Left renal pelvis (tissue), 4 donors: Measurements from ENCODE around the gene C20orf173. TPM values are rescaled to one million over a fixed set of nuclear protein-coding genes. Genes with fewer than 3 reads are reported as not detected.
"Not testable (repeated sequence)": the region's sequence is repeated elsewhere in the genome, so short reads cannot be mapped to it uniquely, and the experiment has no call there.

Source experiments
- DNase-seq, 4 donors: peaks; one replicate each; pipeline ENCODE4 v3.0.0-alpha.2; 2013; ENCODE audit warnings: low read depth in 4 of 4, low spot score in 3 of 4
- polyA plus RNA-seq, 4 donors: library from polyadenylated mRNA; unstranded; fragments of 120-200 nt; gene quantifications; one replicate each; pipeline ENCODE4 v1.2.1, GENCODE V29; 2013; ENCODE audit not compliant: insufficient read length in 4 of 4

The C20orf173 gene, protein sequence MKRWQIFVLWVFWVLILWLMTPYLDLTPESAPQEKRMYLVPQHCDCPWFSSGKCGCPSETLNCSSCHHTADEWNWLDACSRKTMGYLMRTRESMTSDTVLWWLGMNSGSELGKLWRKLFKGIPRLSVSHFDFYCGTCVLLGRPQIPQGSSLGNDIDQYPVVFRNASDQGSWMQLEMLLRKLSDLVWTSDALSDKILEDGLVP
- not detected for polyA plus RNA-seq

DNA sequence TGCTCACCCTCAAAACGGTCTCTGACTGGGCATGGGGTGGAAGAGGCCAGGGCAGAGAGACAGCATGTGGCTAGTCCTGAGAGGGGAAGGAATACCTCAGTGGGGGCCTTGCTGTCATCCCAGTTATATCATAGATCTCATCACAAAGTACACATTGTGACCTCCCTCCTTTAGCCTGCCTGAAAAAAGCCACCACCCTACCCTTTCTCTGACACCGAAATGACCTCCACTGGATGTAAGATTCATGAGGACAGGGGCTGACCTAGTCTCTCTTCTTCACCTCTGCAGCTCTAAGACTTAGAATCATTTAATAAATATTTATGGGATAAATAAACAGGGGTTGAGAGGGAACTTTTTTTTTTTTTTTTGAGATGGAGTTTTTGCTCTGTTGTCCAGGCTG is at the start of gene C20orf173:
Gene C20orf173, minus strand, starts transcription at position 101 of the 400 bp plus-strand sequence. CDS start 279 bp downstream, outside the sequence.
- DNase-seq: no peak

DNA sequence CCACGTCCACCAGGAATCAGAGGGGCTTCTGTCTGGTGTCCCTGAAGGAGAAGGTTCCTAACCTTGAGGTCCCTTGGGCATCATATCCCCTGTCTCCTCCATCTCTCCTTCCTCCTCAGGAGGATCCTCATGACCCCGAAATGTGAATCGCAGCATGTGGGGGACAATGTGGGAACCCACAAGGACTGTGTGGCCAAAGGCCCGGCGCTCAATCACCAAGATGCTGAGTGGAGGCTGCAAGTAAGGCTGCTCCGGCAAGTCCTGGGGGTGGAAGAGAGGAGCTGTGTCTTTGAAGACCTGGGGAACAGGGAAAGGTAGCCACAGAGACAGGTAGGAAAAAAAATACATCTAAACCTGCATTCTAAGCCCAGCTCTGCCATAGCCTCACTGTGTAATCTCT is 49.7 kb upstream of the C20orf173 start:
- DNase-seq: no peak

DNA sequence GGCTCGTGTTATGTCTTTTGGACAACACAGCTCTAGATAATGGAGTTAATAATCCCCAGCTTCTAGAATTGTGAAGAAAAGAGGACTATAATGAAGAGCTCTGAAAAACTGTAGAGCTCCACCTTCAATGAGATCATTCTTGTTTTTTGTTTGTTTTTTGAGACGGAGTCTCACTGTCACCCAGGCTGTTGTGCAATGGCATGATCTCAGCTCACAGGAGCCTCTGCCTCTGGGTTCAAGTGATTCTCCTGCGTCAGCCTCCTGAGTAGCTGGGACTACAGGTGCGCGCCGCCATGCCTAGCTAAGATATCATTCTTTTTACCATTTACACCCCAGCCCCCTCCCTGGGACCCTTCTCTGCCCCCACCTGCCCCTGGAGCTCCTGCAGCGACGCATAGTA is 49.0 kb upstream of the C20orf173 start:
- DNase-seq: no peak

DNA sequence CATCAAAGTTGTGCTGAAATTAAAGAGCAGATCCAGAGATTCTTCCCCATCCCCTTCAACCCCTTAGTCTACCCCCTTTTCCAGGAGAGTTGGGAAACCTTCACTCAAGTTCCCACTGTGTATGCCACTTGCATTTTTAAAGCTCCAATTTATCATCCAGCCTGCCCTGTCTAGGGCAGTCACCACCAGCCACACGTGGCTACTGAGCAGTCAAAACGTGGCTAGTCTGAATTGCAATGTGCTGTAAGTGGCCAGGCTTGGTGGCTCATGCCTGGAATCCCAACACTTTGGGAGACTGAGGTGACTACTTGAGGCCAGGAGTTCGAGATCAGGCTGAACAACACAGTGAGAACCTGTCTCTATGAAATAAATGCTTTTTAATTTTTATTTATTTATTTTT is 47.4 kb upstream of the C20orf173 start:
- DNase-seq: no peak

DNA sequence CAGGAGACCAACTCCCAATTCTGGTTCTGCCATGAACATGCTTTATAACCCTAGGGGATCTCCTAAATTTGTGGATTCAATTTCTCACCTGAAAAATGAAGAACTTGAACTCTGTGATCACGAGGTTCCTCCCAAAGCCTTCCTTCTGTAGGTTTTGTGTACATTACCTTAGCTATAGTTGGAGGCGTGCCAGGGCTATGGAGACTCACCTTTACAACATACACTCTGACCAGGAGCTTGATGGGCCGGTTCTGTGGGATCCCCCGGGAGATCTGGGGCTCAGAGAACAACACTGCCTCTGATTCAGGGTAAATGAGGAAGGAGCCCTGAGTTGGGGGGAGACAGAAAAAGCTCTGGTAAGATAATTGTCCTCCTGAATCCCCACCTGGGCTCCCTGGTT is 46.5 kb upstream of the C20orf173 start:
- DNase-seq: no peak

DNA sequence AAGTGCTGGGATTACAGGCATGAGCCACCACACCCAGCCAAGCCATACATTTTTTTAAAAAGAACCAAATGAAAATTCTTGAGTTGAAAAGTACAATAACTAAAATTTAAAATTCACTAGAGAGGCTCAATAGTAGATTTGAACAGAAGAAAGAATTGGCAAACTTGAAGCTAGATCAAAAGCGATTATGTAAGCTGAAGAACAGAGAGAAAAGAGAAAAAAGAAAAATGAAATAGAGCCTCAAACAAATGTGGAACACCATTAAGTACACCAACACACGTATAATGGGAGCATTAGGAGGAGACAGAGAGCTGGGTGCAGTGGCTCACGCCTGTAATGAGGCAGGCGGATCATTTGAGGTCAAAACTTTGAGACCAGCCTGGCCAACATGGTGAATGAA is 43.4 kb upstream of the C20orf173 start:
- DNase-seq: no peak

DNA sequence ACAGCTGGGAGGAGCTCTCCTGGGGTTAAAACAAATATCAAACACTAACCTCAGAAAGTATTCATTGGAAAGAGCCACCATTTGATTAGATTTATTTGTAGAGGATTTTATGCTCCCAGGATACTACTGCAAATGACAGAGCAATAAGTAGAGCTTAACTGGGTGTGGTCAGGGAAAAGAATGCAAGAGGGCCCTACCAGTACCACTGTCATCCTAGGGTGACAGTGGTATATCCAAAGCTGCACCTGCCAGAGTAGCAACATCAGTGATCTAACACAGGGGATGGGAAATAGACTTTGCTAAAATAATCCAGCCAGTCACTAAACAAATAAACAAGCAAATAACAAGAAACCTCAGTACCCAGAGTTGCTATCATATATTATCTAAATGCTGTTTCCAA is 42.1 kb upstream of the C20orf173 start:
- no peak for DNase-seq

DNA sequence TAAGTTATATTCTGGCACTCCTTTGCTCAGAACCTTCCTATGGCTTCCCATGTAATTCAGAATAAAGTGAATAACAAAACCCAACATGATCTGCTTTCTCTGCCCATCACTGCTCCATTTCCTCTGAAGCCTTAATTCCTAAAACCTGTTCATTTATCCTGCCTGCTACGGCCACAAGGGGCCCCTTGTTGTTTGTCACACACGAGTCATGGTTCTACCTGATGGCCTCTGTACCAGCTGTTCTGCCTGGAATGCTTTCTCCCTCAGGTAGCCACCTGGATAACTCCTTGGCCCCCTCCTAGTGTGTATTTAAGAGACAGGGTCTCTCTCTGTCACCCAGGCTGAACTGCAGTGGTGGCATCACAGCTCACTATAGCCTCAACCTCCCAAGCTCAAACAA is 39.2 kb upstream of the C20orf173 start:
- DNase-seq: no peak

DNA sequence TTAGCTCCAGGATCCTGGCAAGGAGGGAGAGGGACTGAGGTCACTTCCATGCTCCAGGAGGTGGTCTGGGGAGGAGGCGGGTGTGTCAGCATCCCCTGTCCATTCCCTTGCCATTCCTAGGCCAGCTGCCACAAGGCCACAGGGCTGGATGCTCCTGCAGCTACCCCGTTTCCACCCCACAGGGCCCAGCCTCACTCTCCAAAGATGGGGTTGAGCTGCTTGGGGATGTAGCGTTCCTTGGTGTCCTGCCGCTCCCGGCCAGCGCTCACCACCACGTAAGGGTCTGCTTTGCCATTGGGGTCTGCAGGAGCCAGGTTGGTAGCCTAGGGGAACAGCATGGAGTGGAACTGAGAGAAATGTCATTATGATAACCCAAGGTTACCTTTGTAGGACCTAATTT is 35.5 kb upstream of the C20orf173 start:
- DNase-seq: no peak

DNA sequence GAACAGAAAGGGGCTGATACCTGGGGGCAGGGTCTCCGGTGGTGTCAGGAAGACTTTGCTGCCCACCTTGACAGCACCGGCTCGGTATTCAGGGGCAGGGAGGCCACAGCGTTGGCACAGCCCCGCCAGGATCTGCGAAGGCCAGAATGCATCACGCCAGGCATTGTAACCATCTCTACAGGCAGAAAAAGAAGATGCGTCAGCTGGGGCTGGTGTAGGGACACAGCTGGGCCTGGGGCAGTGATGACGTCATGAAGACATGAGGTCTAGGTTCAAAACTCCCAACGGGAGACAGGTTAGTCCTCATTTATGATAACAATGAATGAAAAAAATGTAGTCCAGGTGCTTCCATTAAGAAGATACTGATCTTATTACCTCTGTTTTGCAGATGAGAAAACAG is 34.4 kb upstream of the C20orf173 start:
- no peak for DNase-seq

DNA sequence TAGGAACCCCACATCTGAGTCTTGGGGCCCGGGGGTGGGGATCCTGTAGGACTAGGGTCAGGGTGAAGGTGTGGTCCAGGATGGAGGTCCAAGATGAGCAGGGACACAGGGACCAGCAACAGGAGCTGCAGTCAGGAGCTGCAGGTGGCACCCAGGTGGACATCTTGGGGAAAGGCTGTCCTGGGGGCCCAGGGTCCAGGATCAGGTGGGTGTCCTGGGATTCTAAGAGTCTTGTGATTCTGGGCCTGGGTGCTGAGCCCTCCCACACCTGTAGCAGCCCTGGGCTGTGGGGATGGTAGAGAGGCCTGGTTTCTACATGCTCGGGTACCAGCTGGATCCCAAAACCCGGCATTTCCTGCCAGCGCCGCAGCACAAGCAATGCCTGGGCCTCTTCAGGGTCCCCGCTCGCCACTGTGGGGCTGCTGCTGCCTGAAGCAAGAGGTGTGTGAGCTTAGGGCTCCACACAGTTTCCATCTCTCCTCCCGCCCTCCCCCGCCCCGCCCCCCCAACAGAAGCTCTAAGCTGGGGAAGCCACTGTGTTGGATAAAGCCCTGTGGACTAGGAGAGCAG is 33.2 kb upstream of the C20orf173 start:
- DNase-seq: no peak

DNA sequence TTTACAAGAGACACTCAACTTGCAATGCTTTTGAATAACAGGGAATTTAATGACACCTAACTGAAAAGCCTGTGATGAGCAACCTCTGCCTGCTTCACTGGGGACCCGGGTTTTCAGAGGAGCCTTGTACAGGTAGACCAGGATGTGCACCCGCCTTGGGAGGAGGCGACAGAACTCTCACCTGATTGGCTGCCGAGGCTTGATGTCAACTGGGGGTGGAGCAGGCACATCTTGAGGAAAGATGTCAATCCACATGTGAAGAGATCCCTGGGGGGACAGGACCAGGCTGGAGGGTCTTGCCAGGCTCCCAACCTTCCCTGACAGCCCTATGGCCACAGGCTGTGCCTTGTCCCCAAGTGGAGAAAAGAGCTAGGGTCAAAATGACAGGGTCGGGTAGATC is 32.2 kb upstream of the C20orf173 start:
- DNase-seq: no peak

DNA sequence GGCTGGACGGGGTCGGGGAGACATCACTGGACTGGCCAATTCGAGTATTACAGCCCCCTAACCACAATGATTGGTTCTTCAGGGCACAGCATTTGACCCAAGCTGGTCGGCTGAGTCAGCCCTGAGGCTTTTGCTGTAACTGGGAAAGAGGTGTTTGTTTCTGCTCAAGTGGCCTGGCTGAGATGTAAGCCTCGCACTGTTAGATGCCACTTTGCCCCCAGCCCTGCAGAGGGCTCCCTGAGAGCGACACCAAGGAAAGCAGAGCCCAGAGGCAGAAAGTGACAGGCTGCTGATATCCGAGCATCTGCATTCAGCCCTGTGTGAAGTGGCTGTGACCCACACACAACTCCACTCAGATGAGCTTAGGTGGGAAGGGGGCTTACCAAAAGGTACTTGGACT is 31.8 kb upstream of the C20orf173 start:
- DNase-seq: no peak

DNA sequence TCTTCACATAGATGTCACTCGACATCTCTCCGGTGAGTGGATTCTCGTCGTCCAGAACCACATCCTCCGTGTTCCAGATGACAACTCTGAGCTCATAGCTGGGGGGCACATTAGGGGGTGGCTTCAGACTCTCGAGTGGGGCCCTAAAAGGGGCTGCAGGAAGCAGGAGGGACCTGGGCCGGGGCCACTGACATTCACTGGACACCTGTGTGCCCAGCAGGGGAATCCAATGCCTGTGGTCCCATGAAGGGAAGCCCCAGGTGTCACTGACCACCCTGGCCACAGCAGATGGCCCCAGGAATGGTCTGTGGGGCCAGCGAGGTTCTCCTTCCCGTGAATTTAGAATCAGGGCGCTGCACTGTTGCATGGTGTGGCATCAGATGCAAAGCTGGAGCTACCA is 31.1 kb upstream of the C20orf173 start:
- DNase-seq: no peak

DNA sequence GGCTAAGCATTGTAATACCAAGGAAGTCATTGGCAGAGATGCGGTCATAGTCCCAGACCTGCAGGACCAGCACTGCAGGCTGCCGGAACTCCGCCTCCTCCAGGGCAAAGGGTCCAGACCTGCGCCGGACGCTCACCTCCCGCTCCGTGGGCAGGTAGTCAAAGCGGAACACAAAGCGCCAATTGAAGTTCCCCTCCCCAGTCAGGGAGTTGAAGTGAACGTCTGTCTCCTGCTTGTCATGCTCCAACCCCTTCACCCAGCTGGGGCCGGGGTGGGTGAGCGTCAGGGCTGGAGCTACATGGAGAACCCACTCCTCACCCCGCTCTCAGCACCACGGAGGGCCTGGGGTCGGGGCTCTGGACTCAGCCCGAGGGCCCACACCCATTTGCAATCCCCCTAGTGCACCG is 30.7 kb upstream of the C20orf173 start:
- no peak for DNase-seq

DNA sequence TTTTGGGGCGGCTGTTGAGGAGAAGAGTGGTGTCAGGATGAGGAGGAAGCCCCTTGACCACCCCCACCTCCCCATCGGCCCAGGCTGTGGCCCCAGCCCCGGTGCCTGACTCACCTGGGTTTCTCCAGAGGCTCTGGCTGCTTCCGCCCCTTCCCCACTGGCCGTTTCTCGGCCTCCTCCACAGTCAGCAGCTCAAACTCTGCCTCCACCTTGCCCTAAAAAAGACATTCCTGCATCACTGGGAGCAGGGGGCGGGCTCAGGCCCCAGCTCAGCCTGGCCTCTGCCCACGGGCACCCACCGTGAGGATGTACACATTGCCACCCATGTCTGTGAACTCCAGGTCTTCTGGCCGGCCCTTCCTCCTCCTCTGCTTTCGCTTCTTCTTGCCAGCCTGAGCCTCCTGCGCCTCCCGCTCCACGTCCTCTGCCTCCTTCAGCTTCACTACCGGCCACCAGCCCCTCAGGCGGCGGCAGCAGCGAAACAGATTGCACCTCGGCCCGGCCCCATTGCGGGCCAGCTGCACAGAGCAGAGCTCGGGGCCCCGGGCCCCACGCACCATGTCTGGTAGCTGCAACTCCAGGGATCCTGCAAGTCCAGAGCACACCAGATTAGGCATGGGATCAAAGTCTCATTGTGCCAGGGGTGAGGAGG is 29.7 kb upstream of the C20orf173 start:
- DNase-seq: no peak

DNA sequence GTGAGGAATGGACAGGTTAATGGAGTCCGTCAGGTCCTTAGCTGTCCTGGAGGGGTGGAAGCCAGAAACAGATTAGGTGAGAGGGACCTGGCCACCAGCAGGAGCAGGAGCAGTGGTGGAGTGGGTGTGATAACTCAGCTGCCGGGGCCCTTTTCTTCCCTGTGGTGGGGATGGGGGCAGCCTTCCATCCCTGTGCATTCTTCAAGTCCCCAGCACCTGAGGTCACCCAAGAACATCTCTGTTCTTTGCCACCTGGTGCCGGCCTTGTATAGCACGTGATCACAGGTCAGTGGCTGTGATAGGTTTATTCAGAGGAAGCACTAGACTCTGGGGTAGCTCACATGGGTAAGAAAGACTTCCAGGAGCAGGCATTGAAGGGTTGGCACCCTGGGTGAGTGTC is 29.0 kb upstream of the C20orf173 start:
- DNase-seq: no peak

DNA sequence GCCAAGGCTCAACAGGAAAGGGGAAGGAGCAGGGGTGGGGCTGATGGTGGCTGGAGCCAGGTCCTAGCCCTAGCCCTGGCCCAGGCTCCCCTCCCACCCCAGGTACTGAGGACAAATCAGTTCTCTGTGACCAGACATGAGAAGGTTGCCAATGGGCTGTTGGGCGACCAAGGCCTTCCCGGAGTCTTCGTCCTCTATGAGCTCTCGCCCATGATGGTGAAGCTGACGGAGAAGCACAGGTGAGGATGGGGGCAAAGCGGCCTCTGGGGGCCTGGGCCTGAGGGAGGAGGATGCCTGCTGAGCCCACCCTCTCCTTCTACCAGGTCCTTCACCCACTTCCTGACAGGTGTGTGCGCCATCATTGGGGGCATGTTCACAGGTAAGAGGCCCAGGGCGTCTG is 27.4 kb upstream of the C20orf173 start:
- DNase-seq: no peak

DNA sequence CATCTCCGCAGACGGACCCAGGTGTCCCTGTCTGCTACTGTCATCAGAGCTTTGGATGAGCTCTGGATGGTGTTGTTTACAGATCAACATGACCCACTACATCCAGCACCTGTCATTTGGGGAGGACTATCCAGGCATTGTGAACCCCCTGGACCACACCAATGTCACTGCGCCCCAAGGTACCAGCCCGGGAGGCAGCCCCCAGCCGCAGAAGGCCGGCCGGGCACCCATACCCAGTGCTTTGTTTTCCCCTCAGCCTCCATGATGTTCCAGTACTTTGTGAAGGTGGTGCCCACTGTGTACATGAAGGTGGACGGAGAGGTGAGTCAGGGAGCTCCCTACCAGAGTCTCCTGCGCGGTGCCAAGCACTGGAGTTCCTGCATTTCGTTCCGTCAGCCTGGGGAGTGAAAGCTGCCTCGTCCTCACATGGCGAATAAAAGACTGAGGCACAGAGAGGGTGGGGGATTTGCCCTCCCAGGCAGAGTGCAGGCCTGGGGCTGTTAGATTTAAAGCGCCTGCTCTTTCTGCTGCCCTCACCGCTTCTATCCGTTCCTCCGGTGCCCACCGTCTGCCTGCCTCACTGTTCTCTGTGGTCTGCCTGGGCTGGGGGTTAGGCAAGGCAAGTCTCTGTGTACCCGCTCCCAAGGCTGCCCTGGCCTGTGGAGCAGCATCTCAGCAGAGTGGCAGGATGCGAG is 26.6 kb upstream of the C20orf173 start:
- no peak for DNase-seq

DNA sequence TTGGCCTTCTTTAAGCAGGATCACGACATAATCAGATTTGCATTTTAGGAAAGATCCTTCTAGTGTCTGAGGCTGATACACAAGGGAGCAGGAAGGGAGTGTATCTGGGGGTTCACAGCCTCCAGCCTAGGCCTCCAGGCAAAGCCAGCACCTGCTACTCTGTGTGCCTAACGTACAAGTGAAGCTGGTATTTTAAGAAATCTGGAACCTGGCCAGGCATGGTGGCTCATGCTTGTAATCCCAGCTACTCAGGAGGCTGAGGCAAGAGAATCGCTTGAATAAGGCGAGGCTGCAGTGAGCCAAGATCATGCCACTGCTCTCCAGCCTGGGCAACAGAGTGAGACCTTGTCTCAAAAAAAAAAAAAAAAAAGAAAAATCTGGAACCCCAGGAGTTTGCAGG is 26.0 kb upstream of the C20orf173 start:
- not testable (repeated sequence) for DNase-seq

DNA sequence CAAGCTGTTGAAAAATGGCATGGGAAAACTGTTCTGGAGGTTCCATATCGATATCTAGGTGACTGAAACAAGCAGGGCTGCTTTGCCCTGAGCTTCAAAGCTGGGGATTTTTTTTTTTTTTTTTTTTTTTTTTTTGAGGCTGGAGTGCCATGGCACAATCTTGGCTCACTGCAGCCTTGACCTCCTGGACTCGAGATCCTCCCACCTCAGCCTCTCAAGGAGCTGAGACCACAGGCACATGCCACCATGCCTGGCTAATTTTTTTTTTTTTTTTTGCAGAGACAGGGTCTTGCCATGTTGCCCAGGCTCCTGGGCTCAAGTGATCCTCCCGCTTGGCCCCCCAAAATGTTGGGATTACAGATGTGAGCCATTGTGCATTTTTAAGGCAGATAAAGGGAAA is 23.5 kb upstream of the C20orf173 start:
- no peak for DNase-seq

DNA sequence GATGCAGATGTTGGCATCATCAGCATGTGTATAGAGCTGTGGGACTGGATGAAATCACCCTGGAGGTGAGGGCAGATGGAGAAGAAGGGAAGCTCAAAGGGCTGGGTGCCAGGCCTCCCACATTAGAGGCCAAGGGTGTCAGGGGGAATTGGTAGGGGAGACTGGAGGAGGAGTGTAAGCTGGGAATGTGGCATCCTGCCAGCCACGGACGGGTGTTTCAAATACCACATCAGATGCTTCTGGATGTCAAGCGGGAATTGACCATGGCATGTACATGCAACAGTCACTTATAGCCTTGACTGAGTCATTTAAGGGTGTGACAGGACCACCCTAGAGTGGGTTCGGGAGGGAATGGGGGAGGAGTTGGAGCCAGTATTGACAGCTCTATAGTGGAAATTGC is 22.1 kb upstream of the C20orf173 start:
- no peak for DNase-seq
